AG09309 (cell line): ENCODE measurements around the gene MTA3.
"Not testable (repeated sequence)": the region's sequence is repeated elsewhere in the genome, so short reads cannot be mapped to it uniquely, and the experiment has no call there.

ENCODE experiments used
- DNase-seq: peaks from one replicate; pipeline ENCODE4 v3.0.0-alpha.2; 2010; ENCODE audit warnings: low read depth
- H3K4me3 ChIP-seq: 2 replicates; pipeline ENCODE4 v1.5.1; 2011; ENCODE audit warnings: mild to moderate bottlenecking, low read depth, low read length, moderate library complexity; ENCODE audit not compliant: control insufficient read depth
- CTCF ChIP-seq: IDR thresholded peaks from 2 replicates; pipeline ENCODE4 v1.5.1; 2011; ENCODE audit warnings: mild to moderate bottlenecking, low read depth, low read length, inconsistent platforms; ENCODE audit not compliant: insufficient read depth, control insufficient read depth; ENCODE audit errors: missing control alignments

Gene MTA3

GRCh38 chr2:42726680-42727079 lies 158.2 kb downstream of the MTA3 start:
- TF ChIP-seq CTCF, result no peak
- no peak overlapping the region for H3K4me3 ChIP-seq
- no peak for DNase-seq

- DNase-seq, H3K4me3 ChIP-seq: not testable (repeated sequence)
These were observed 162.9 kb downstream of the MTA3 start for GRCh38 chr2:42731316-42731715.

GRCh38 chr2:42733852-42734251 lies 165.4 kb downstream of the MTA3 start:
- no peak overlapping the region for H3K4me3 ChIP-seq
- DNase-seq, result no peak

GRCh38 chr2:42736598-42737322 lies 168.3 kb downstream of the MTA3 start:
- no peak overlapping the region for H3K4me3 ChIP-seq
- DNase-seq, result no peak
- TF ChIP-seq CTCF, result no peak

More at GRCh38 chr2:42733852-42734251, 165.4 kb downstream of the MTA3 start:
- no peak for TF ChIP-seq CTCF

GRCh38 chr2:42741140-42741539 lies 172.7 kb downstream of the MTA3 start:
- DNase-seq, result no peak
- TF ChIP-seq CTCF, result no peak
- H3K4me3 ChIP-seq, result no peak overlapping the region

GRCh38 chr2:42742740-42743658 lies 174.6 kb downstream of the MTA3 start:
- DNase-seq, result no peak
- H3K4me3 ChIP-seq, result no peak overlapping the region
- no peak for TF ChIP-seq CTCF

GRCh38 chr2:42743659-42743990 lies 175.2 kb downstream of the MTA3 start:
- H3K4me3 ChIP-seq, result no peak overlapping the region
- no peak for TF ChIP-seq CTCF
- no peak for DNase-seq
